GM18867 (cell line): ENCODE results near the gene PSMA7.

ENCODE experiments used
- ATAC-seq: cut with Tn5 transposase; IDR thresholded peaks from one replicate; pipeline ENCODE4 v1.9.1; 2021; ENCODE audit warnings: mild to moderate bottlenecking, moderate library complexity; ENCODE audit not compliant: unreplicated experiment

PSMA7 gene

GRCh38 chr20:62097881-62098407 lies 45.2 kb downstream of the PSMA7 start:
- no peak for ATAC-seq

- ATAC-seq: no peak
Measured at GRCh38 chr20:62096421-62097380, 46.5 kb downstream of the PSMA7 start.

GRCh38 chr20:62089393-62089792 lies 53.8 kb downstream of the PSMA7 start:
- ATAC-seq: no peak

DNA sequence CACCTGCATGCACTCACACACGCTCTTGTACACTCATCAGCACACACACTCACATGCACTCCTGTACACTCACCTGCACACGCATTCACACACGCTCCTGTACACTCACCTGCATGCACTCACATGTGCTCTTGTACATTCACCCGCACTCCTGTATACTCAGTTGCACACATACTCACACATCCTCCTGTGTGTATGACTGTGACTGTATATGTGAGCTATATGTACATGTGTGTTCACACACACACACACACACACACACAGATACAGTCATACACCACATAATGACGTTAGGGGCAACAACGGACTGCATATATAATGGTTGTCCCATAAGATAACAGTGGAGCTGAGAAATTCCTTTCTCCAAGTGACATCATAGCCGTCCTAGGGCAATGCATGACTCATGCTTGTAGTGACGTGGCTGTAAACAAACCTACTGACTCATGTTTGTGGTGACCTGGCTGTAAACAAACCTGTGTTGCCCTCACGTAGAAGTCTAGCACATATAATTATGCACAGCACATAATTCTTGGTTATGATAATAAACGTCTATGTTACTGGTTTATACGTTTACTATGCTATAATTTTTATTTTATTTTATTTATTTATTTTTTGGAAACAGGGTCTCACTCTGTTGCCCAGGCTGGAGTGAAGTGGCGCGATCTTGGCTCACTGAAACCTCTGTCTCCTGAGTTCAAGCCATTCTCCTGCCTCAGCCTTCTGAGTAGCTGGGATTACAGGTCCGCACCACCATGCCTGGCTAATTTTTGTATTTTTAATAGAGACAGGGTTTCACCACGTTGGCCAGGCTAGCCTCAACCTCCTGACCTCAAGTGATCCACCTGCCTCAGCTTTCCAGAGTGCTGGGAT lies 54.7 kb downstream of the PSMA7 start:
- ATAC-seq: no peak

DNA sequence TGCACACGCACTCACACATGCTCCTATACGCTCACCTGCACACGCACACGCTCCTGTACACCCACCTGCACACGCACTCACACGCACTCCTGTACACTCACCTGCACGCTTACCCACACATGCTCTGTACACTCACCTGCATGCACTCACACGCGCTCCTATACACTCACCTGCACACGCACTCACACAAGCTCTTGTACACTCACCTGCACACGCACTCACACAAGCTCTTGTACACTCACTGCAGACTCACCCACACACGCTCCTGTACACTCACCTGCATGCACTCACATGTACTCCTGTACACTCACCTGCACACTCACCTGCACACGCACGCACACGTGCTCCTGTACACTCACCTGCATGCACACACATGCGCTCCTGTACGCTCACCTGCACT lies 55.6 kb downstream of the PSMA7 start:
- ATAC-seq: no peak

DNA sequence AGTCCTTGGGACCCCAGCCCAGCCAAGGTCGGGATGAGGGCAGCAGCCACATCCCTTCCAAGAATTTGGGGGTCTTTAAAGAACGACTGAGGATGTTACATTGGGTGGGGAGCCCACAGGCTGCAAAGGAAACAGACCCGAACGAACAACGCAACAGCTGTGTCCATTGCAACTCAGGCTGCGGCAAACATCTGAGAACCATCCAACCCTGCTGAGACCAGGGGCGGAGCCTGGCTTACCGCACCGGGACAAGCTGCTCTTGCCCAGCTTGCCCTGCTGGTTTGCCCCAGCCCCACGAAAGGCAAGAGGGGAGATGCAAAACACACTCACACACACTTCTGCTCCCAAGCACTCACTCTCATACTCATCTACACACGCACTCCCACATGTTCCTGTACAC lies 56.0 kb downstream of the PSMA7 start:
- no peak for ATAC-seq
